Endothelial cell of umbilical vein (primary cell): ENCODE measurements around the gene SMYD4. TPM values are rescaled to one million over a fixed set of nuclear protein-coding genes. Genes with fewer than 3 reads are reported as not detected.

Experiments
- BruUV-seq: library from RNA; stranded (reverse); fragments of 400-500 nt; replicated peaks from 2 replicates; lab custom pipeline; 2021; lab: Mats Ljungman, UMichigan
- CTCF ChIA-PET: fragments of 300-600, 350-600 bp; sonication (Branson Sonifier 250); formaldehyde crosslinking; loops from one replicate; lab custom pipeline; 2021; ENCODE audit warnings: antibody characterized with exemption, inconsistent platforms; lab: Charles Lee
- POLR2A ChIA-PET: fragments of 300-600, 350-600 bp; sonication (Branson Sonifier 250); formaldehyde crosslinking; loops from one replicate; lab custom pipeline; 2021; ENCODE audit warnings: antibody characterized with exemption, inconsistent platforms; lab: Charles Lee
- DNase-seq: peaks from one replicate; pipeline ENCODE4 v3.0.0-alpha.2; 2011; ENCODE audit warnings: low read depth, low spot score
- FAIRE-seq: peaks from 2 replicates; lab custom pipeline; 2011; peaks lifted over from hg19 to GRCh38; lab: Jason Lieb, UNC
- H2AFZ ChIP-seq: 2 replicates; pipeline ENCODE4 v1.6.0; 2012; ENCODE audit warnings: low read depth, low read length, control low read depth, inconsistent platforms
- H3K27ac ChIP-seq: 2 replicates; pipeline ENCODE4 v1.5.1; 2011; ENCODE audit warnings: low read depth, mild to moderate bottlenecking, control low read depth, low read length, moderate library complexity; ENCODE audit not compliant: insufficient read depth
- H3K27me3 ChIP-seq, 2 experiments: 2 replicates each; pipeline versions ENCODE4 v1.6.0 to v1.6.1; 2011; ENCODE audit warnings: low read length in 2 of 2, mixed read lengths in 1 of 2; ENCODE audit not compliant: control insufficient read depth in 2 of 2, insufficient read depth in 2 of 2
- H3K36me3 ChIP-seq, 2 experiments: 2 replicates in 1 of 2; 3 replicates in 1 of 2; pipeline ENCODE4 v1.5.1; 2011; ENCODE audit warnings: low read length in 2 of 2, mild to moderate bottlenecking in 1 of 2, moderate library complexity in 1 of 2; ENCODE audit not compliant: control insufficient read depth in 2 of 2, insufficient read depth in 2 of 2; ENCODE audit errors: extremely low read depth in 1 of 2
- H3K4me1 ChIP-seq: 3 replicates; pipeline ENCODE4 v1.5.1; 2011; ENCODE audit warnings: mild to moderate bottlenecking, low read length; ENCODE audit not compliant: control insufficient read depth, insufficient read depth; ENCODE audit errors: extremely low read depth
- H3K4me2 ChIP-seq: 2 replicates; pipeline ENCODE4 v1.6.1; 2011; ENCODE audit warnings: low read length, control low read depth, mixed read lengths; ENCODE audit not compliant: insufficient read depth
- H3K4me3 ChIP-seq, 3 experiments: fragments of 200-600 bp in 1 of 3; sonication (generic), shearing (Covaris generic) in 1 of 3; replicated peaks in 1 of 3; 2 replicates each; pipeline ENCODE4 v1.5.1; 2011 to 2016; ENCODE audit warnings: control low read depth in 3 of 3, low read length in 3 of 3, mild to moderate bottlenecking in 2 of 3, inconsistent platforms in 1 of 3, low read depth in 1 of 3, moderate library complexity in 1 of 3; ENCODE audit not compliant: insufficient read depth in 1 of 3
- H3K79me2 ChIP-seq: 2 replicates; pipeline ENCODE4 v1.6.0; 2012; ENCODE audit warnings: low read length, inconsistent platforms; ENCODE audit not compliant: control insufficient read depth, insufficient read depth
- H3K9ac ChIP-seq: replicated peaks from 2 replicates; pipeline ENCODE3; 2011; ENCODE audit warnings: low read length, control low read depth; ENCODE audit not compliant: insufficient read depth; ENCODE audit errors: extremely low read depth
- H3K9me1 ChIP-seq: replicated peaks from 3 replicates; pipeline ENCODE4 v1.6.0; 2011; ENCODE audit warnings: mild to moderate bottlenecking, low read length; ENCODE audit not compliant: control insufficient read depth, insufficient read depth; ENCODE audit errors: extremely low read depth
- H3K9me3 ChIP-seq: replicated peaks from 2 replicates; pipeline ENCODE4 v1.5.1; 2012; ENCODE audit warnings: low read length, inconsistent platforms; ENCODE audit not compliant: control insufficient read depth, insufficient read depth
- H4K20me1 ChIP-seq: replicated peaks from 2 replicates; pipeline ENCODE3; 2011; ENCODE audit warnings: mild to moderate bottlenecking, low read length; ENCODE audit not compliant: control insufficient read depth, insufficient read depth; ENCODE audit errors: extremely low read depth
- FOS ChIP-seq: IDR thresholded peaks from 2 replicates; pipeline ENCODE4 v1.6.1; 2011; ENCODE audit warnings: mild to moderate bottlenecking, low read length, moderate library complexity, borderline replicate concordance; ENCODE audit not compliant: insufficient read depth
- GATA2 ChIP-seq: IDR thresholded peaks from 2 replicates; pipeline ENCODE4 v1.7.0; 2011; ENCODE audit warnings: low read depth, mild to moderate bottlenecking, moderate library complexity, mixed read lengths, low read length; ENCODE audit not compliant: insufficient read length, insufficient read depth
- POLR2A ChIP-seq: IDR thresholded peaks from 2 replicates; pipeline ENCODE4 v1.6.1; 2012; ENCODE audit warnings: low read depth, mild to moderate bottlenecking, control low read depth, low read length
- dilution Hi-C: fragments of 300-500 bp; cut with MboI; formaldehyde crosslinking; loops from one replicate; pipeline ENCODE4 v1.15.0; 2019; ENCODE audit warnings: low sequenced_read_pairs; ENCODE audit not compliant: extremely low pct_ligation_motif_present
- intact Hi-C: fragments of 100-400 bp; cut with micrococcal nuclease; formaldehyde crosslinking; loops from one replicate; pipeline ENCODE4 v1.10.0; 2022
- polyA plus RNA-seq, 4 experiments: library from polyadenylated mRNA; depleted of rRNA in 3 of 4; stranded (reverse) in 3 of 4; unstranded in 1 of 4; fragments of >200 nt; gene quantifications; 2 replicates each; pipeline versions ENCODE4 v1.2.1 to v1.2.3, GENCODE V29; 2011 to 2012; ENCODE audit warnings: missing spikeins in 1 of 4
- total RNA-seq: library from RNA; stranded (reverse); gene quantifications from 2 replicates; pipeline ENCODE4 v1.2.3, GENCODE V29; 2021
- TF ChIP-seq, protein P1 (sequence below), 2 donors: IDR thresholded peaks; 1 replicate in 1 of 2; 2 replicates in 1 of 2; pipeline ENCODE4 v1.5.1; 2011; ENCODE audit warnings: low read length in 2 of 2, mild to moderate bottlenecking in 2 of 2, moderate library complexity in 2 of 2, control low read depth in 1 of 2, inconsistent platforms in 1 of 2, low read depth in 1 of 2; ENCODE audit not compliant: insufficient read depth in 1 of 2; ENCODE audit errors: extremely low read depth in 1 of 2

SMYD4 gene
- total and polyA plus RNA-seq, 2 donors (not counting 3 experiments of a cell fraction or from before 2014, with no cell fraction given), result 6.0 to 14.6 TPM

- Histone ChIP-seq H3K79me2 (no peaks in the 10 kb centered on the region), H3K9me3 (no peaks in the 10 kb centered on the region), H4K20me1 (no peaks in the 10 kb centered on the region), H3K27ac (no peak overlapping the region), H3K27me3 (no peaks in the 10 kb centered on the region), H3K4me1 (no peaks in the 10 kb centered on the region), H2AFZ (no peak overlapping the region), H3K36me3 (peaks cover 0 to 2% of the 10 kb centered on the region in 2 experiments), H3K4me3 (no peak overlapping the region), H3K4me2 (no peak overlapping the region), H3K9ac (no peak overlapping the region), H3K9me1 (no peaks in the 10 kb centered on the region)
- POLR2A ChIA-PET, result no interaction called here
- TF ChIP-seq, protein P1, sequence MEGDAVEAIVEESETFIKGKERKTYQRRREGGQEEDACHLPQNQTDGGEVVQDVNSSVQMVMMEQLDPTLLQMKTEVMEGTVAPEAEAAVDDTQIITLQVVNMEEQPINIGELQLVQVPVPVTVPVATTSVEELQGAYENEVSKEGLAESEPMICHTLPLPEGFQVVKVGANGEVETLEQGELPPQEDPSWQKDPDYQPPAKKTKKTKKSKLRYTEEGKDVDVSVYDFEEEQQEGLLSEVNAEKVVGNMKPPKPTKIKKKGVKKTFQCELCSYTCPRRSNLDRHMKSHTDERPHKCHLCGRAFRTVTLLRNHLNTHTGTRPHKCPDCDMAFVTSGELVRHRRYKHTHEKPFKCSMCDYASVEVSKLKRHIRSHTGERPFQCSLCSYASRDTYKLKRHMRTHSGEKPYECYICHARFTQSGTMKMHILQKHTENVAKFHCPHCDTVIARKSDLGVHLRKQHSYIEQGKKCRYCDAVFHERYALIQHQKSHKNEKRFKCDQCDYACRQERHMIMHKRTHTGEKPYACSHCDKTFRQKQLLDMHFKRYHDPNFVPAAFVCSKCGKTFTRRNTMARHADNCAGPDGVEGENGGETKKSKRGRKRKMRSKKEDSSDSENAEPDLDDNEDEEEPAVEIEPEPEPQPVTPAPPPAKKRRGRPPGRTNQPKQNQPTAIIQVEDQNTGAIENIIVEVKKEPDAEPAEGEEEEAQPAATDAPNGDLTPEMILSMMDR (IDR thresholded peaks at IDR 0.05; ENCODE audit: extremely low read depth in 1 of 2, insufficient read depth in 1 of 2, low read depth in 1 of 2, low read length in 2 of 2), result no peak
- no peak for TF ChIP-seq GATA2
- no peak for TF ChIP-seq POLR2A
- no peak for TF ChIP-seq FOS
- FAIRE-seq, result no peak
- CTCF ChIA-PET, result interaction anchor here (1.1 kb wide), 1 partner anchor 46 kb away, joined by 4 read pairs; no protein-coding TSS in a partner anchor
- dilution Hi-C loops (no loop called here), intact Hi-C loops (no loop called here)
- no TSS peak for BruUV-seq
- DNase-seq, result no peak
Observed at GRCh38 chr17:1737531-1738291, 92.0 kb downstream of the SMYD4 start.
